Endodermal cell (in vitro differentiated cells): ENCODE measurements around the gene OSGIN1. TPM values are rescaled to one million over a fixed set of nuclear protein-coding genes. Genes with fewer than 3 reads are reported as not detected.

Experiments
- DNase-seq: peaks from one replicate; pipeline ENCODE4 v3.0.0-alpha.2; 2017
- H3K27ac ChIP-seq: 2 replicates; pipeline ENCODE4 v1.5.1; 2013; ENCODE audit warnings: mild to moderate bottlenecking, low read depth, low read length, moderate library complexity
- H3K27me3 ChIP-seq: 2 replicates; pipeline ENCODE4 v1.6.1; 2013; ENCODE audit warnings: mild to moderate bottlenecking, low read length, moderate library complexity; ENCODE audit not compliant: insufficient read depth, control insufficient read depth, poor library complexity, severe bottlenecking
- H3K36me3 ChIP-seq: 2 replicates; pipeline ENCODE4 v1.7.0; 2013; ENCODE audit warnings: mild to moderate bottlenecking, low read length, moderate library complexity; ENCODE audit not compliant: control insufficient read depth, insufficient read depth
- H3K4me1 ChIP-seq: one replicate; pipeline ENCODE4 v1.7.0; 2013; ENCODE audit warnings: low read length; ENCODE audit not compliant: control insufficient read depth, insufficient read depth
- H3K4me3 ChIP-seq: 2 replicates; pipeline ENCODE4 v1.5.1; 2013; ENCODE audit warnings: mild to moderate bottlenecking, low read length, moderate library complexity
- H3K9ac ChIP-seq: 2 replicates; pipeline ENCODE4 v1.6.1; 2013; ENCODE audit warnings: mild to moderate bottlenecking, low read length, moderate library complexity; ENCODE audit not compliant: poor library complexity, severe bottlenecking; ENCODE audit errors: extremely low read depth
- H3K9me3 ChIP-seq: 2 replicates; pipeline ENCODE4 v1.6.1; 2013; ENCODE audit warnings: mild to moderate bottlenecking, low read length, moderate library complexity; ENCODE audit not compliant: control insufficient read depth
- H3K27ac Mint-ChIP-seq: 2 replicates; pipeline ENCODE4 v1.8.0; 2020; ENCODE audit warnings: mixed read lengths
- H3K27me3 Mint-ChIP-seq: 2 replicates; pipeline ENCODE4 v1.8.0; 2021; ENCODE audit warnings: mild to moderate bottlenecking, mixed read lengths; ENCODE audit not compliant: insufficient read depth
- H3K36me3 Mint-ChIP-seq: 2 replicates; pipeline ENCODE4 v1.8.0; 2020; ENCODE audit warnings: low read depth, mixed read lengths
- H3K4me1 Mint-ChIP-seq: 2 replicates; pipeline ENCODE4 v1.8.0; 2020; ENCODE audit warnings: mixed read lengths
- H3K4me3 Mint-ChIP-seq: 2 replicates; pipeline ENCODE4 v1.8.0; 2020; ENCODE audit warnings: mild to moderate bottlenecking, moderate library complexity, mixed read lengths
- H3K9me3 Mint-ChIP-seq: 2 replicates; pipeline ENCODE4 v1.8.0; 2020; ENCODE audit warnings: mild to moderate bottlenecking, mixed read lengths
- WGBS, 2 experiments: methylation state at CpG; one replicate each; pipeline versions ENCODE4 v1.1.5 to v1.1.7; 2013; ENCODE audit warnings: missing lambda C conversion rate in 2 of 2, mixed read lengths in 1 of 2; ENCODE audit not compliant: insufficient coverage in 1 of 2, insufficient read length in 1 of 2; 5-methylcytosine and 5-hydroxymethylcytosine counted together
- total RNA-seq, 2 donors: library from RNA; stranded (reverse); fragmentation: NEBNext Ultra II Directional in 1 of 2; extraction: Animal tissue kit (Norgen Biotek cat#: 25700) in 1 of 2; gene quantifications; 2 replicates in 1 of 2; 3 replicates in 1 of 2; pipeline ENCODE4 v1.2.1, GENCODE V29; 2021
- TF ChIP-seq, protein P1 (sequence below): fragments of 200-600 bp; sonication (generic); conservative IDR thresholded peaks from 2 replicates; pipeline ENCODE4 v1.5.0; 2021; ENCODE audit warnings: antibody characterized with exemption, mild to moderate bottlenecking

Gene OSGIN1
- total RNA-seq, 2 donors from 2014 or later: 1.6 to 2.7 TPM

DNA sequence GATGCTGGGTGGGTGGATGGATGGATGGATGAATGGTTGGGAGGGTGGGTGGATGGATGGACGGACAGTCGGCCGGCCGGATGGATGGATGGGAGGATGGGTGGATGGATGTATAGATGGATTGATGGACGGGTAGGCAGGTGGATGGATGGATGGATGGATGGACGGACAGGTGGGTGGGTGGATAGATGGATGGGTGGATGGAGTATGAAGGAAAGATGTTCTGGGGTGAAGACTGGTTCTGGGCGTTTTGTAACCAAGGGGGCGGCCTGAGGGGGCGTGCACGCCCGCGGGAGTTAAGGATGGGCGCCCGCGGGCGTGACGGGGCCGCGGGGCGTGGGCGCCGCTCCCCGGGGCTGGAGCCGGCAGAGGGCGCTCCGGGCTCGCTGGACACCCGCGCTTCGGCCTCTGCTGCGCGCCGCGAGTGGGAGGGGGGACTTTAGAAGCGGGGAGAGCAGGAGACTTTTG lies 14.8 kb downstream of the OSGIN1 start, which contains the start of gene NECAB2:
Gene NECAB2 (plus strand): TSS at position 407 of the 468 bp plus-strand sequence. CDS start 405 bp downstream, outside the sequence.
- WGBS, 2 experiments: 18 to 80% methylated on average over 5 to 35 of the region's 35 CpGs
- DNase-seq: peak; percentile 76
- no peak within 1 kb of the TSS for H3K27ac Mint-ChIP-seq
- no peaks in the 10 kb centered on the region for H3K9me3 ChIP-seq
- peaks cover 15% of the 10 kb centered on the region for H3K27me3 Mint-ChIP-seq
- H3K36me3 Mint-ChIP-seq: no peaks in the 10 kb centered on the region
- H3K4me3 Mint-ChIP-seq: peak within 1 kb of the TSS; percentile 60
- no peak within 1 kb of the TSS for H3K4me3 ChIP-seq
- TF ChIP-seq, protein P1, sequence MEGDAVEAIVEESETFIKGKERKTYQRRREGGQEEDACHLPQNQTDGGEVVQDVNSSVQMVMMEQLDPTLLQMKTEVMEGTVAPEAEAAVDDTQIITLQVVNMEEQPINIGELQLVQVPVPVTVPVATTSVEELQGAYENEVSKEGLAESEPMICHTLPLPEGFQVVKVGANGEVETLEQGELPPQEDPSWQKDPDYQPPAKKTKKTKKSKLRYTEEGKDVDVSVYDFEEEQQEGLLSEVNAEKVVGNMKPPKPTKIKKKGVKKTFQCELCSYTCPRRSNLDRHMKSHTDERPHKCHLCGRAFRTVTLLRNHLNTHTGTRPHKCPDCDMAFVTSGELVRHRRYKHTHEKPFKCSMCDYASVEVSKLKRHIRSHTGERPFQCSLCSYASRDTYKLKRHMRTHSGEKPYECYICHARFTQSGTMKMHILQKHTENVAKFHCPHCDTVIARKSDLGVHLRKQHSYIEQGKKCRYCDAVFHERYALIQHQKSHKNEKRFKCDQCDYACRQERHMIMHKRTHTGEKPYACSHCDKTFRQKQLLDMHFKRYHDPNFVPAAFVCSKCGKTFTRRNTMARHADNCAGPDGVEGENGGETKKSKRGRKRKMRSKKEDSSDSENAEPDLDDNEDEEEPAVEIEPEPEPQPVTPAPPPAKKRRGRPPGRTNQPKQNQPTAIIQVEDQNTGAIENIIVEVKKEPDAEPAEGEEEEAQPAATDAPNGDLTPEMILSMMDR: peak; percentile 88
- no peaks in the 10 kb centered on the region for H3K4me1 Mint-ChIP-seq
- H3K9ac ChIP-seq: no peak within 1 kb of the TSS
- H3K27ac ChIP-seq: no peak within 1 kb of the TSS
- H3K36me3 ChIP-seq: no peaks in the 10 kb centered on the region
- peaks cover 13% of the 10 kb centered on the region for H3K27me3 ChIP-seq
- H3K9me3 Mint-ChIP-seq: no peaks in the 10 kb centered on the region
- no peaks in the 10 kb centered on the region for H3K4me1 ChIP-seq

DNA sequence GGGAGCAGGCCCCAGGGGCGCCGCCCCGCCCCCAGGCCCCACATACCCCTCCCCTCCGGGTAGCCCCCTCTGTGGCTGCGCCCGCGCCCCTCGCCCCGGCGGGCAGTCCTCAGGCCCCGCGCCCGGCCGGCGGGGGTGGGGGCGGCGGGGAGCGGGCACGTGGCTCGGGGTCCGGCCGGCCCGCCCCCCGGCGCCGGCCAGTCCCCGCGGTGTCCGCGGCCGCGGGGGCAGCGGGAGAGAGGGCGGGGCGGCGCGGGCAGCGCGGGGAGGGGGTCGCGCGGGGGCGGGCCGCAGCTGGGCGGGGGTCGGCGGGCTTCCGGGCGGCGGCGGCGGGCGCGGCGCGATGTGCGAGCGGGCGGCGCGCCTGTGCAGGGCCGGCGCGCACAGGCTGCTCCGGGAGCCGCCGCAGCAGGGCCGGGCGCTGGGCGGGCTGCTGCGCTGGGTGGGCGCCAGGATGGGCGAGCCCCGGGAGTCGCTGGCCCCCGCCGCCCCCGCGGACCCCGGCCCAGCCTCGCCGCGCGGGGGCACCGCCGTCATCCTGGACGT lies 15.3 kb downstream of the OSGIN1 start:
- H3K4me3 ChIP-seq: no peak overlapping the region
- DNase-seq: no peak
- H3K4me3 Mint-ChIP-seq: peak overlapping the region; percentile 60
- H3K4me1 ChIP-seq: no peaks in the 10 kb centered on the region
- no peaks in the 10 kb centered on the region for H3K9me3 Mint-ChIP-seq
- H3K27ac ChIP-seq: no peak overlapping the region
- H3K36me3 ChIP-seq: no peaks in the 10 kb centered on the region
- H3K9me3 ChIP-seq: no peaks in the 10 kb centered on the region
- no peak overlapping the region for H3K9ac ChIP-seq
- peaks cover 15% of the 10 kb centered on the region for H3K27me3 Mint-ChIP-seq
- H3K27ac Mint-ChIP-seq: no peak overlapping the region
- no peaks in the 10 kb centered on the region for H3K4me1 Mint-ChIP-seq
- H3K36me3 Mint-ChIP-seq: no peaks in the 10 kb centered on the region
- TF ChIP-seq, protein P1: no peak
- WGBS, 2 experiments: 0% methylated on average over 86 of the region's 87 CpGs; no CpG with 5 or more reads in 1 of the 2 experiments
- H3K27me3 ChIP-seq: peaks cover 13% of the 10 kb centered on the region

DNA sequence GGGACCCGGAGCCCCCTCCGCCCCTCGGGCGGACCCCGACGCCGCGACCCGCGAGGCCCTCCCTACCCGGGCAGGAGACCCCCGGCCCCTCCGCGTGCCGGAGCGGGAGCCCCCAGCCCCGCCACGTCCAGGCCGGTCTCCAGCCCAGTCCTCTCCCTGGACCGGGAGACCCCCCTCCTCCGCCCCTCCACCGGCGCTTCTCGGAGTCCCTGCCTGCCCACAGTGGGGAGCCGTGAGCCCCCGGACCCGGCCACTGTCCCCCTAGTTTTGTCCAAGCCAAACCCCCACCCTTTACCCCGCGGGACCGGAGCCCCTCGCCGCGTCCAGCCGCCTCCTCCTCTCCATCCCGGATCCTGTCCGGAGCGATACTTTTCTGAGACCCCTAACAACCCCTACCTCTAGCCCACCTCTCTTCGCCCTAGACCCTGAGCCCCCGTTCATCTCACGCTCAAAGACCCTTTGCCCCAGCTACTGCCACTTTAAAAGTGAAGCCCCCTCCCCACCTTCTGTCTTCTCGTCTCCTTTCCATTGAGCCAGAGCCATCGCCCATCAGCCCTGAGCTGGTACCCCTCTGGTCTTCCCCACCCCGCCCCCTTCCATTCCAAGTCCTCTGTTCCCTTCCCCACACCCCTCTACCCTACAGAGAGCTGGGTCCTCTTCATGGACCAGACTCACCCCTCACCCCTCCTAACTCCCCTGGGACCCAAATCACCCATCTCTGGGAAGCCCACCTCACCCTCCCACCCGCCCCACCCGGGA lies 16.0 kb downstream of the OSGIN1 start:
- no peak overlapping the region for H3K4me3 ChIP-seq
- 7 to 26% methylated on average over 3 to 43 of the region's 45 CpGs for WGBS, 2 experiments
- TF ChIP-seq, protein P1: no peak

More for the DNA sequence above, 16.0 kb downstream of the OSGIN1 start:
- Histone ChIP-seq H3K9me3 (no peaks in the 10 kb centered on the region), H3K36me3 (no peaks in the 10 kb centered on the region), H3K27me3 (peaks cover 13% of the 10 kb centered on the region), H3K27ac (no peak overlapping the region), H3K9ac (no peak overlapping the region), H3K4me1 (no peaks in the 10 kb centered on the region)
- no peaks in the 10 kb centered on the region for H3K9me3 Mint-ChIP-seq
- H3K27ac Mint-ChIP-seq: no peak overlapping the region
- H3K4me1 Mint-ChIP-seq: no peaks in the 10 kb centered on the region
- peak overlapping the region; percentile 59 for H3K4me3 Mint-ChIP-seq
- peaks cover 15% of the 10 kb centered on the region for H3K27me3 Mint-ChIP-seq
- H3K36me3 Mint-ChIP-seq: no peaks in the 10 kb centered on the region
- DNase-seq: peak; percentile 68
